GM12872 (cell line): ENCODE measurements around the gene NRG3.

Source experiments
- CTCF ChIP-seq: IDR thresholded peaks from 3 replicates; pipeline ENCODE4 v1.5.1; 2011; ENCODE audit warnings: low read depth, mild to moderate bottlenecking, low read length, moderate library complexity; ENCODE audit not compliant: insufficient read depth

NRG3 gene

GRCh38 chr10:82267014-82267413 is 392.0 kb downstream of the NRG3 start:
- no peak for TF ChIP-seq CTCF

DNA sequence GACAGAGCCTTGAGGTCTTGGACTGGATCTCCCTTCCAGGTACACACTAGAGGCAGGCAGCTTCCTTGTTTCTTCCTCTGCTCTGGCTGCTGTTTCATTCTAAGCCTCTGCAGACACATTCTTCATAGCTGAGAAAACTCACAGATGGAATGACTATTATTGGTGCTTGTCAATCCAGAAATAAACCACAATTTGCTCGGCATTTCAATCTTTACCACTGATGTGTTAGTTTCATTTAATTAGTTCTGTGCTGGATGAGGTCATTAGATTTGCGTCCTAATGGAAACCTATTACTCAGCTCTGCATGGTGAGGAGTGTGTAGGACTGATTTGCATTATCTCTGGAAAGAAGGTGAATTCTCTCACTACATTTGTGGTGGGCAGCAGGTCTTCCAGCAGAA is 392.5 kb downstream of the NRG3 start:
- TF ChIP-seq CTCF, result no peak

DNA sequence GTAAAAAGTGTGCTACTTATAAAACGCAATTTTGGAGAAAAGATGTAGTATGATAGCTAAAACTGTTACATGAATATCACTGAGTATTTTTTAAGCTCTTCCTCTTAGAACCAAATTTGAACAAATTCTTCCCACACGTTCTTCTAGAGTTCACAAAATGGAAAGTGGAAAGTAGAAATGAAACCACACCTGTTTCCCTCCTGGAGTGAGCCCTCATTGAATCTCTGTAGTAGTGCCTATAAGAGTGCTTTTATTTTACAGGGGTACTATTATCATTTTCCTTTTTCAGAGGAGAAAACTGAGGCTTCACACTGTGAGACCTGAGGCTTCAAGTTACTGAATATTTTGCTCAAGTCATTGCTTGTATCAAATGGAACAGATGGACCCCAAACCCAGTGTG is 393.0 kb downstream of the NRG3 start:
- no peak for TF ChIP-seq CTCF

GRCh38 chr10:82277591-82277990 is 402.6 kb downstream of the NRG3 start:
- no peak for TF ChIP-seq CTCF

DNA sequence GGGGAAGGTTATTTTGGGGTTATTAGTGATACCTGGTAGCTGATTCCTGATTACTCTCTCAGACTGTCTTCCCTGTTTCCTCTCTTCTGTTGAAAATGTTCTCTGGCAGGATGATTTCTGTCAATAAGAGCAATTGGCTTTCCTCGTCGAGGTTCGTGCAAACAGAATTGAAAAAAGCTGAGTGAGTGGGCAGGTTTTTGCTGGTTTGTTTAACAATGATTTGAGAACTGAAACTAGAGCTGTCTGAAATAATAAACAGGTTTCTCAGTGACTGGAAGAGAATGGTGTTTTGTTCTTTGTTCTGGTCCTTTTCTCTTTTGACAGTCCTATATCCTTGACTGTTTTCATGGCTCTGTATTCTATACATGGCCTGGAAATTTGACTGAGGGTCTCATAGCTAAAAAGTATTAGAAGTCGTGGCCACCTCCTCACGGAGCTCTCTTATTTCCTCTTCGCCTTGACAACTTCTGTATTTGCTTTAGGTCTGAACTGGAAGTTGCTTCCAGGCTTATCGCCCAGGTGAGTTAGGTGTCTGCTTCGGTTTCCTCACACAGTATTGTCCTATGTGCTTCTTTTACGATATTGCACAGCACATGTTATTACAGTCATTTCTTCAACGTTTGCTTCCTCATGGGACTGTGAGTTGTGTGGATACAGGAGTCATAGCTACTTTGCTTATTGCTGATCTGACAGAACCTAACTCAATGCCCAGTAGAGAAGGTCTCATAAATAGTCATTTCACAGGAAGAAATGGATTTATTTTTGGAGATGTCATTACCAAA is 403.6 kb downstream of the NRG3 start:
- no peak for TF ChIP-seq CTCF

GRCh38 chr10:82282782-82283456 is 407.9 kb downstream of the NRG3 start:
- no peak for TF ChIP-seq CTCF

DNA sequence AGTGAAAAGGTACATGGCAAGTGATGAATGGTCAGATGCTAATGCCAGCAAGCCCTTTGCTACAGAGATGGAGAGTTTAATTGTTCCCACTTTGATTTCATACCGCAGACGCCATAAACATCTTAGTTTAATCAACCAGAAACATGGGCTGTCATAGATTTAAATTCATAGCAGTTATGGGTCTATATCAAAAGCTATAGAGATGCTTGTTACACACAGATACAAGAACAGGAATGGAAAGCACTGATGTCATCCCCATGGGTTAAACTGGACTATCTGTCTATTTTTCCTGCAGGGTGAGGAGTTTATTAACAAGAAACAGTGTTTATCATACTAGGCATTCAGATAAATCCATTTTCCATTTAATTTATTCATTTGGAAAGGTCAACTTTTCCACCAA is 409.2 kb downstream of the NRG3 start:
- no peak for TF ChIP-seq CTCF
